SK-N-SH (cell line): ENCODE results near the gene ZNF236. TPM values are rescaled to one million over a fixed set of nuclear protein-coding genes. Genes with fewer than 3 reads are reported as not detected.

Experiments used
- CTCF ChIA-PET: fragments of 300-600, 350-600 bp; formaldehyde crosslinking; extraction: SDS; loops from one replicate; lab custom pipeline; 2021; lab: Yijun Ruan, JAX
- POLR2A ChIA-PET: fragments of 350-600 bp; sonication (Branson Sonifier 250); formaldehyde crosslinking; extraction: SDS; loops from one replicate; lab custom pipeline; 2020; ENCODE audit warnings: antibody characterized with exemption, inconsistent platforms; lab: Yijun Ruan, JAX
- DNase-seq: peaks from one replicate; pipeline ENCODE4 v3.0.0; 2012
- H2AFZ ChIP-seq: fragments of 200-600 bp; sonication (generic); 2 replicates; pipeline ENCODE4 v1.8.1; 2016; ENCODE audit warnings: antibody characterized with exemption, mild to moderate bottlenecking, low read depth
- H3F3A ChIP-seq: fragments of 200-600 bp; sonication (generic); replicated peaks from 2 replicates; pipeline ENCODE3; 2016; ENCODE audit warnings: antibody characterized with exemption, mild to moderate bottlenecking; ENCODE audit not compliant: insufficient read depth
- H3K27ac ChIP-seq, 2 experiments: fragments of 200-500 bp in 1 of 2; fragments of 200-600 bp in 1 of 2; sonication (Bioruptor generic) in 1 of 2; sonication (generic), shearing (Covaris generic) in 1 of 2; 2 replicates each; pipeline versions ENCODE4 v1.5.1 to v1.6.1; 2014 to 2016; ENCODE audit warnings: low read depth in 2 of 2, inconsistent platforms in 1 of 2, low read length in 1 of 2, mild to moderate bottlenecking in 1 of 2, mixed read lengths in 1 of 2
- H3K27me3 ChIP-seq: fragments of 200-600 bp; sonication (generic), shearing (Covaris generic); 2 replicates; pipeline ENCODE4 v1.6.1; 2016; ENCODE audit warnings: mixed run types; ENCODE audit not compliant: insufficient read depth
- H3K36me3 ChIP-seq, 2 experiments: fragments of 200-500 bp in 1 of 2; fragments of 200-600 bp in 1 of 2; sonication (Bioruptor generic) in 1 of 2; sonication (generic) in 1 of 2; replicated peaks in 1 of 2; 2 replicates each; pipeline versions ENCODE3 to v1.5.1; 2014 to 2016; ENCODE audit warnings: low read length in 1 of 2, mild to moderate bottlenecking in 1 of 2; ENCODE audit not compliant: insufficient read depth in 2 of 2, control insufficient read depth in 1 of 2
- H3K4me1 ChIP-seq, 2 experiments: fragments of 200-500 bp in 1 of 2; fragments of 200-600 bp in 1 of 2; sonication (Bioruptor generic) in 1 of 2; sonication (generic), shearing (Covaris generic) in 1 of 2; 2 replicates each; pipeline versions ENCODE4 v1.5.1 to v1.6.1; 2014 to 2016; ENCODE audit warnings: low read depth in 1 of 2, low read length in 1 of 2, mixed run types in 1 of 2; ENCODE audit not compliant: insufficient read depth in 2 of 2, control insufficient read depth in 1 of 2
- H3K4me2 ChIP-seq: fragments of 200-600 bp; sonication (generic), shearing (Covaris generic); 2 replicates; pipeline ENCODE4 v1.6.1; 2017; ENCODE audit warnings: mixed run types
- H3K4me3 ChIP-seq, 2 experiments: fragments of 200-500 bp in 1 of 2; fragments of 200-600 bp in 1 of 2; sonication (Bioruptor generic) in 1 of 2; sonication (generic), shearing (Covaris generic) in 1 of 2; 2 replicates each; pipeline versions ENCODE4 v1.5.1 to v1.8.1; 2014 to 2016; ENCODE audit warnings: low read depth in 2 of 2, inconsistent platforms in 1 of 2, low read length in 1 of 2, mild to moderate bottlenecking in 1 of 2, mixed read lengths in 1 of 2, moderate library complexity in 1 of 2
- H3K79me2 ChIP-seq: fragments of 200-600 bp; sonication (generic); 2 replicates; pipeline ENCODE4 v1.8.1; 2017; ENCODE audit warnings: mild to moderate bottlenecking; ENCODE audit not compliant: insufficient read depth
- H3K9ac ChIP-seq: fragments of 200-600 bp; sonication (generic); 2 replicates; pipeline ENCODE4 v1.6.1; 2017; ENCODE audit warnings: mixed run types
- H3K9me2 ChIP-seq: fragments of 200-600 bp; sonication (generic); 2 replicates; pipeline ENCODE4 v1.6.1; 2017; ENCODE audit warnings: mixed run types
- H3K9me3 ChIP-seq: fragments of 200-600 bp; sonication (generic); 2 replicates; pipeline ENCODE4 v1.6.1; 2017; ENCODE audit warnings: mixed run types, mild to moderate bottlenecking, moderate library complexity
- H4K20me1 ChIP-seq: fragments of 200-600 bp; sonication (generic); 2 replicates; pipeline ENCODE4 v1.6.1; 2017; ENCODE audit warnings: mild to moderate bottlenecking, mixed run types; ENCODE audit not compliant: insufficient read depth
- CHD2 ChIP-seq: fragments of 150-350 bp; IDR thresholded peaks from 2 replicates; pipeline ENCODE4 v1.6.1; 2018; ENCODE audit warnings: low read length; ENCODE audit not compliant: partially characterized antibody
- ELF1 ChIP-seq: IDR thresholded peaks from 2 replicates; pipeline ENCODE4 v1.4.0; 2012
- EZH2phosphoT487 ChIP-seq: fragments of 200-600 bp; sonication (generic); IDR thresholded peaks from 2 replicates; pipeline ENCODE4 v1.6.1; 2017; ENCODE audit warnings: low read depth, mixed run types, mild to moderate bottlenecking, antibody characterized with exemption, moderate library complexity, borderline replicate concordance
- FOSL2 ChIP-seq: IDR thresholded peaks from 2 replicates; pipeline ENCODE4 v1.4.0; 2012; ENCODE audit warnings: low read depth, mild to moderate bottlenecking, moderate library complexity, borderline replicate concordance
- FOXM1 ChIP-seq: IDR thresholded peaks from 2 replicates; pipeline ENCODE4 v1.4.0; 2012; ENCODE audit warnings: low read depth, mild to moderate bottlenecking
- JUND ChIP-seq: IDR thresholded peaks from 2 replicates; pipeline ENCODE4 v1.4.0; 2012
- MEF2A ChIP-seq: IDR thresholded peaks from 2 replicates; pipeline ENCODE4 v1.4.0; 2012; ENCODE audit warnings: low read depth, borderline replicate concordance
- MXI1 ChIP-seq: IDR thresholded peaks from 2 replicates; pipeline ENCODE4 v1.6.1; 2012; ENCODE audit warnings: mild to moderate bottlenecking, low read depth, low read length, improper control_type of control experiment
- NFIC ChIP-seq: IDR thresholded peaks from 2 replicates; pipeline ENCODE4 v1.4.0; 2012; ENCODE audit warnings: borderline replicate concordance
- RCOR1 ChIP-seq: fragments of 150-350 bp; IDR thresholded peaks from 2 replicates; pipeline ENCODE4 v1.6.1; 2017; ENCODE audit warnings: antibody characterized with exemption, low read length
- RFX5 ChIP-seq: IDR thresholded peaks from 2 replicates; pipeline ENCODE4 v1.6.1; 2012; ENCODE audit warnings: mild to moderate bottlenecking, improper control_type of control experiment, low read length
- SIN3A ChIP-seq: IDR thresholded peaks from 2 replicates; pipeline ENCODE4 v1.6.1; 2012; ENCODE audit warnings: low read depth, mild to moderate bottlenecking, low read length, moderate library complexity, borderline replicate concordance
- SMC3 ChIP-seq: IDR thresholded peaks from 2 replicates; pipeline ENCODE4 v1.6.1; 2012; ENCODE audit warnings: low read depth, low read length, improper control_type of control experiment
- TAF1 ChIP-seq: IDR thresholded peaks from 2 replicates; pipeline ENCODE4 v1.6.1; 2012; ENCODE audit warnings: low read depth, mild to moderate bottlenecking, low read length, moderate library complexity, borderline replicate concordance
- TEAD4 ChIP-seq: IDR thresholded peaks from 2 replicates; pipeline ENCODE4 v1.4.0; 2012; ENCODE audit warnings: mild to moderate bottlenecking, borderline replicate concordance; ENCODE audit not compliant: insufficient read depth
- ZBTB33 ChIP-seq: IDR thresholded peaks from 2 replicates; pipeline ENCODE4 v1.4.0; 2012; ENCODE audit warnings: low read depth, borderline replicate concordance
- WGBS: methylation state at CpG from one replicate; pipeline ENCODE4 v1.1.6; 2017; ENCODE audit warnings: low lambda C conversion rate; 5-methylcytosine and 5-hydroxymethylcytosine counted together
- polyA plus RNA-seq, 3 experiments: library from polyadenylated mRNA; depleted of rRNA; stranded (reverse); fragments of >200 nt; gene quantifications; 2 replicates each; pipeline ENCODE4 v1.2.3, GENCODE V29; 2012

Gene ZNF236
- polyA plus RNA-seq, 1 of the 3 experiments (the other 2 are of a cell fraction): 4.2 TPM

DNA sequence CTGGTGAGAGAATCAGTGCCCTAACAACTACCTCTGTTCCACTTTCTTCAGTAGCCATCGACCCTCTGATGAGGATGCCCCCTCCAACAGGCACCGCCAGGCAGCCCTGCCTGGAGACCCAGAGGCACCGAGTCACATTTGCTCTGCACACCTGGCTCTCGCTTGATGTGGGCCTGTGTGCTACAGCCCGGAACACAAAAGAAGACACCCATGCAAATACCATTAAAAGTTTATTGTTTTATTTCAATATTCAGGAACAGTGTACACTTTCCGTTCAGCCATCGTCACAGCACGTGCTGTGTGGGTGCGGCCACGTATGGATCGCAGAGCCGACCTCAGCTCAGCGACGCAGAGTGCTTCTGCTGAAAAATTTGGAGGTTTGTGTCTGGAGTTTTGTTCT, 156.3 kb downstream of the ZNF236 start:
- POLR2A ChIA-PET: no interaction called here
- Histone ChIP-seq H3K9me2 (no peaks in the 10 kb centered on the region), H3K4me2 (no peak overlapping the region)
- DNase-seq: no peak
- TF ChIP-seq ZBTB33 (no peak), TEAD4 (no peak), ELF1 (no peak), FOSL2 (no peak), MXI1 (no peak), RFX5 (no peak), NFIC (no peak), RCOR1 (no peak)
- TF ChIP-seq, all 33 proteins: peak for 0
- 93% methylated on average over 13 of the region's 14 CpGs for WGBS
- Histone ChIP-seq H3K27me3 (no peaks in the 10 kb centered on the region), H3F3A (no peaks in the 10 kb centered on the region), H3K36me3 (no peaks in the 10 kb centered on the region), H3K9me3 (no peaks in the 10 kb centered on the region), H3K4me3 (no peak overlapping the region), H3K9ac (no peak overlapping the region), H3K79me2 (no peaks in the 10 kb centered on the region), H3K4me1 (peaks cover 0 to 27% of the 10 kb centered on the region in 2 experiments; a peak in 1 of 4 replicates), H2AFZ (no peak overlapping the region), H3K27ac (no peak overlapping the region), H4K20me1 (no peaks in the 10 kb centered on the region)
- CTCF ChIA-PET: interaction anchor here (1.4 to 2.7 kb wide), 4 partner anchors 18 to 175 kb away, joined by 3 to 18 read pairs (median 6); no protein-coding TSS in a partner anchor

DNA sequence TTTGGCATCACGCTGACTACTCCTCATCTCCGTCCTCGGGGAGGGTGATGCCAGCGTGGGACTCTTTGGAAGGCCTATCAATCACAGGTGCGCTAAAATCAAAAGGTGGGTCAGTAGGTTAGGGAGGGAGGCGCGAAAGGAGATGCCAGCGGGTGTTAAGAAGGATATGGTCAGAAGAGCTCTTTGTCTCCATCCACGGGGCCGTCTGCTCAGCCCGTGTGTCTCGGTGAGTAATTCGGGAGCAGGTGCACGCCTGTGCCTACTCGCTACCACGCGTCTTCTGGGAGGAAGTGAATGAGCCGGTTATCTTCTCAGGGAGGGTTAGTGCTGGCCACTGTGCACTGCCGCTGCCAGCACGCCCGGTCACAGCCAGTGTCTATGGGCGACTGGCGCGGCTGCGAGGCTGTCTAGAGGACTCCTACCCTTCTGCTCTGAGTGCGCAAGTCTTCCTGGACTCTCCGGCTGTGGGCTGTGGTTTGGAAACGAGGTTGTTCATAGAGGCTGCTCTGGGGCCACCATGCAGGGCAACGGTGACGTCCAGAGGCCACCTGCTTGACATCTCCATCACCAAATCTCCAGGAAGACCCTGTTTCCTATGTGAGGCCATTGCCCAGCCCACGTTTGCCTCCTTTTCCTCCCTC, 156.9 kb downstream of the ZNF236 start:
- no peaks in the 10 kb centered on the region for H3K9me3 ChIP-seq
- POLR2A ChIA-PET: no interaction called here
- H3K27me3 ChIP-seq: no peaks in the 10 kb centered on the region
- WGBS: 87% methylated on average over 15 of the region's 31 CpGs
- no peak overlapping the region for H2AFZ ChIP-seq
- H3K9me2 ChIP-seq: no peaks in the 10 kb centered on the region
- H3K36me3 ChIP-seq: no peaks in the 10 kb centered on the region
- H3K4me1 ChIP-seq: peaks cover 0 to 22% of the 10 kb centered on the region in 2 experiments; a peak in 1 of 4 replicates
- no peak overlapping the region for H3K4me3 ChIP-seq
- CTCF ChIA-PET: interaction anchor here (1.2 to 8.2 kb wide), 3 partner anchors 18 to 59 kb away, joined by 3 to 191 read pairs (median 5); no protein-coding TSS in a partner anchor
- no peaks in the 10 kb centered on the region for H3K79me2 ChIP-seq
- H3K27ac ChIP-seq: no peak overlapping the region
- DNase-seq: no peak
- H3K9ac ChIP-seq: no peak overlapping the region
- H3K4me2 ChIP-seq: no peak overlapping the region
- H3F3A ChIP-seq: no peaks in the 10 kb centered on the region
- H4K20me1 ChIP-seq: no peaks in the 10 kb centered on the region
- no peak for TF ChIP-seq JUND
- no peak for TF ChIP-seq NFIC
- TF ChIP-seq CHD2: no peak
- TF ChIP-seq MEF2A: no peak
- TF ChIP-seq TAF1: no peak
- no peak for TF ChIP-seq EZH2phosphoT487
- no peak for TF ChIP-seq FOSL2
- no peak for TF ChIP-seq SIN3A
- TF ChIP-seq MXI1: no peak
- no peak for TF ChIP-seq TEAD4
- TF ChIP-seq SMC3: no peak
- no peak for TF ChIP-seq FOXM1
